Heart right ventricle (tissue), 16 donors: Measurements from ENCODE around the gene NUP93. TPM values are rescaled to one million over a fixed set of nuclear protein-coding genes. Genes with fewer than 3 reads are reported as not detected.
"Not testable (repeated sequence)": the region's sequence is repeated elsewhere in the genome, so short reads cannot be mapped to it uniquely, and the experiment has no call there.

Experiments
- ATAC-seq, 8 donors: fragments of 200-7000 bp; cut with Tn5 transposase; one replicate each; pipeline ENCODE4 v1.9.1; 2020; ENCODE audit warnings: mild to moderate bottlenecking in 8 of 8, moderate library complexity in 8 of 8, moderate number of reproducible peaks in 1 of 8
- DNase-seq, 2 donors: peaks; one replicate each; pipeline ENCODE4 v3.0.0-alpha.2; 2020
- H3K27ac ChIP-seq, 10 donors: fragments of 200-600 bp; sonication (generic) in 2 of 10; one replicate each; pipeline versions ENCODE4 v1.5.0 to v1.8.0; 2020 to 2022; ENCODE audit warnings: mild to moderate bottlenecking in 3 of 10
- H3K27me3 ChIP-seq, 7 donors: fragments of 200-600 bp; one replicate each; pipeline ENCODE4 v1.8.0; 2021 to 2022; ENCODE audit warnings: mild to moderate bottlenecking in 2 of 7
- H3K36me3 ChIP-seq, 9 donors: fragments of 200-600 bp; sonication (generic) in 1 of 9; one replicate each; pipeline versions ENCODE4 v1.5.0 to v1.8.0; 2020 to 2022; ENCODE audit warnings: mild to moderate bottlenecking in 2 of 9
- H3K4me1 ChIP-seq, 9 donors: fragments of 200-600 bp; sonication (generic) in 1 of 9; one replicate each; pipeline versions ENCODE4 v1.5.0 to v1.8.0; 2020 to 2022; ENCODE audit warnings: mild to moderate bottlenecking in 4 of 9
- H3K4me3 ChIP-seq, 10 donors: fragments of 200-600 bp; sonication (generic) in 2 of 10; one replicate each; pipeline versions ENCODE4 v1.5.0 to v1.8.0; 2020 to 2022; ENCODE audit warnings: mild to moderate bottlenecking in 7 of 10, moderate library complexity in 2 of 10
- H3K9me3 ChIP-seq, 11 donors: fragments of 200-600 bp in 10 of 11; sonication (generic) in 2 of 11; one replicate each; pipeline versions ENCODE4 v1.5.0 to v1.8.0; 2013 to 2022; ENCODE audit warnings: mild to moderate bottlenecking in 2 of 11, control low read depth in 1 of 11, moderate library complexity in 1 of 11
- WGBS, 2 donors: extraction: QIAGEN DNeasy Blood & Tissue Kit; methylation state at CpG; one replicate each; pipeline ENCODE4 v1.1.7; 2013; ENCODE audit warnings: inconsistent platforms in 1 of 2; 5-methylcytosine and 5-hydroxymethylcytosine counted together
- intact Hi-C, 10 donors: fragments of 100-400 bp; cut with DNase I; formaldehyde crosslinking; loops; one replicate each; pipeline versions ENCODE4 v1.11.1 to v1.14.2; 2022
- polyA plus RNA-seq, 2 donors: library from polyadenylated mRNA; stranded (reverse); fragments of 200-250 nt; gene quantifications; one replicate each; pipeline ENCODE4 v1.2.3, GENCODE V29; 2013
- total RNA-seq, 10 donors: library from RNA; stranded (reverse); fragmentation: NEBNext Ultra II Directional in 3 of 10; extraction: Animal tissue kit (Norgen Biotek cat#: 25700) in 3 of 10; gene quantifications; one replicate each; pipeline versions ENCODE4 v1.2.1 to v1.2.4, GENCODE V29; 2021 to 2023
- TF ChIP-seq, protein P1 (sequence below), 9 donors: fragments of 200-600 bp; sonication (generic) in 2 of 9; IDR thresholded peaks; one replicate each; pipeline versions ENCODE4 v1.5.0 to v1.8.0; 2021 to 2022; ENCODE audit warnings: antibody characterized with exemption in 9 of 9, mild to moderate bottlenecking in 5 of 9, moderate library complexity in 1 of 9
- donor health status: Arrhythmogenic right ventricular cardiomyopathy.
- donor health status: ischemic (EF 13 %, LVEDD 7.1; RV severe dilation, severe dysfunction).
- donor health status: healthy with polysubstance abuse.
- donor health status: DM: no; HTN: yes; CAD: no.
- donor health status: DM: no; HTN: no; CAD: no.
- donor health status: ischemic (EF 25% LVEDD 6.9; RV normal size, moderate dysfunction).
- donor health status: ischemic (EF 25% LVEDD 5.7; RV mildly dilated, moderate dysfunction).
- donor health status: healthy.
- donor health status: DM: yes; HTN: yes; CAD: no.
- donor health status: Ischemic cardiomyopathy.
- donor health status: ischemic (EF 35%, LVEDD 5.7; RV mildly dilated, moderate dysfunction).
- donor health status: nonischemic (EF 11% LVEDD 7.7; RV severe dilation, severe dysfunction).
- donor health status: DM: yes; HTN: yes; CAD: no.
- donor health status: PGD.
- donor health status: ischemic (EF 29% LVEDD 5.4; RV normal size, mild dysfunction).
- donor health status: nonischemic (EF 23%, LVEDD 6.1; RV moderate dilation, normal function).

Gene NUP93
- total and polyA plus RNA-seq, 12 donors: 25.4 to 34.8 (median 27.6) TPM

DNA sequence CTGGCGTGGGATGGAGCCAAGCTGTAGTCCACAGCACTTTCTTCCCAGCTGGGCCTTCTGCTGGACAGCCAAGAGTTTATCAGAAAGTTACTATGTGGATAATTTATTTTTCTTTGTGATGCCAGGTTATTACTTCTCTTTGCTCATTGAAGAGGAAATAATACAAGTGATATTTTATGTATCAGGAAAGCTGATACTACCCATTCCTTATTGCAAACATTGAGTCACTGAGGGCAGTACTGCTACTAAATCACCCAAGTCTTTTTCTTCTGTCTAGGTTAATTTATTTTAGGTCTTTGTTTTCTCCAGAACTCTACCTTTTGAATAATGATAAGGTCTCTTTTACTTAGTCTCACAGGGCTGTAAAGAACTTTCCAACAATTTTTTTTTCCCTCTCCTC lies 8.3 kb downstream of the NUP93 start:
- Histone ChIP-seq H3K9me3 (no peaks in the 10 kb centered on the region), H3K36me3 (no peaks in the 10 kb centered on the region), H3K27ac (no peak overlapping the region), H3K4me1 (peaks cover 0 to 28% (median 1%) of the 10 kb centered on the region in 9 donors), H3K27me3 (no peaks in the 10 kb centered on the region), H3K4me3 (no peak overlapping the region)
- no peak for ATAC-seq
- no peak for DNase-seq
- TF ChIP-seq, protein P1, sequence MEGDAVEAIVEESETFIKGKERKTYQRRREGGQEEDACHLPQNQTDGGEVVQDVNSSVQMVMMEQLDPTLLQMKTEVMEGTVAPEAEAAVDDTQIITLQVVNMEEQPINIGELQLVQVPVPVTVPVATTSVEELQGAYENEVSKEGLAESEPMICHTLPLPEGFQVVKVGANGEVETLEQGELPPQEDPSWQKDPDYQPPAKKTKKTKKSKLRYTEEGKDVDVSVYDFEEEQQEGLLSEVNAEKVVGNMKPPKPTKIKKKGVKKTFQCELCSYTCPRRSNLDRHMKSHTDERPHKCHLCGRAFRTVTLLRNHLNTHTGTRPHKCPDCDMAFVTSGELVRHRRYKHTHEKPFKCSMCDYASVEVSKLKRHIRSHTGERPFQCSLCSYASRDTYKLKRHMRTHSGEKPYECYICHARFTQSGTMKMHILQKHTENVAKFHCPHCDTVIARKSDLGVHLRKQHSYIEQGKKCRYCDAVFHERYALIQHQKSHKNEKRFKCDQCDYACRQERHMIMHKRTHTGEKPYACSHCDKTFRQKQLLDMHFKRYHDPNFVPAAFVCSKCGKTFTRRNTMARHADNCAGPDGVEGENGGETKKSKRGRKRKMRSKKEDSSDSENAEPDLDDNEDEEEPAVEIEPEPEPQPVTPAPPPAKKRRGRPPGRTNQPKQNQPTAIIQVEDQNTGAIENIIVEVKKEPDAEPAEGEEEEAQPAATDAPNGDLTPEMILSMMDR (IDR thresholded peaks at IDR 0.05): no peak
- WGBS, 2 donors: 76 to 83% methylated on average over 1 of the region's 1 CpG
- intact Hi-C loops: no loop called here

GRCh38 chr16:56739378-56739777 lies 9.4 kb downstream of the NUP93 start:
- H3K27me3 ChIP-seq, ATAC-seq, intact Hi-C loops, H3K9me3 ChIP-seq, DNase-seq, H3K27ac ChIP-seq, H3K4me3 ChIP-seq, H3K36me3 ChIP-seq: not testable (repeated sequence)
- WGBS, 2 donors: 93 to 96% methylated on average over 9 to 11 of the region's 38 CpGs
- peaks cover 0 to 39% (median 13%) of the 10 kb centered on the region in 9 donors for H3K4me1 ChIP-seq

- WGBS, 2 donors: 42% methylated on average over 2 of the region's 2 CpGs
- DNase-seq (no peak), ATAC-seq (no peak)
- intact Hi-C loops: no loop called here
- H3K4me1 ChIP-seq: peaks cover 0 to 42% (median 32%) of the 10 kb centered on the region in 9 donors
- H3K27ac ChIP-seq: no peak overlapping the region
- no peak overlapping the region for H3K4me3 ChIP-seq
- H3K9me3 ChIP-seq: no peaks in the 10 kb centered on the region
- TF ChIP-seq, protein P1 (IDR thresholded peaks at IDR 0.05): no peak
- H3K36me3 ChIP-seq: no peaks in the 10 kb centered on the region
- no peaks in the 10 kb centered on the region for H3K27me3 ChIP-seq
These were observed 11.5 kb downstream of the NUP93 start for GRCh38 chr16:56741399-56741798.

DNA sequence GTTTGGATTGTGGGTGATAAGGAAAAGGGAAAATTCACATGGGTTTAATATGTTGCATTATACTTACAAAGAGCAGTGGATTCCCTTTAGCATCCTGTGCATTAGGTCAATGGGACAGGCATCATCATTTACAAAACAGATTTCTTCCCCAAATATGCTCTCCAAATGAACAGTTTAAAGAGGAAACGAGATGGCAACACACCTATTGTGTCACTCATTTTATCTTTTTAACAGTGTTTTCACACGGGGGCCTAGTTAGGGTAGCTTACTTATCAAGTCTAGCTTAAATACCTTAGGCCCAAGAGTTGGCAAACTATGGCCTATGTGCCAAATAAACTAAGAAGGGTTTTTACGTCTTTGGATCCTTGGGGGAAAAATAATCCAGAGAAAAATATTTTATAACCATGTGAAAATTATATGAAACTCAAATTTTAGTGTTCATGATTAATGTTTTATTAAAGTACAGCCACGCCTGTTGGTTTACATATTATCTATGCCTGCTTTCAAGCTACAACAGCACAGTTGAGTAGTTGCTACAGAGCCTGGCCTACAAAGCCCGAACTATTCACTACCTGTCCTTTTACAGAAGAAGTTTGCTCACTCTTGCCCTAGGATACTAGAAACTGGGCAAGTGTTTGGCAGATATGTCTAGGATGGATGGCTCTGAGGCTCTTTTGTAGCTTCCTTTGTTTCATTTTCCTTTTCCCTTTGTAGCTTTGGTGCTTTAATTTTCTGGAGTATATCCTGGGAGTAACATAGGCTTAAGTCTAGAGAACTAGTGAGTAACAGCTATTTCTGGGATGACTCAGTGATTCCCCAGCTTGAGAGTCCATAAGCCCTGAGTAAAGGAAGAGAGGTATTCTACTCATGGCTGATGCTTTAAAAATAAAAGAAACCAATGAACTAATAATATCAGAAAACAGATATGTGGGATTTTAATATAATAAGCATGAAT lies 12.4 kb downstream of the NUP93 start:
- no peaks in the 10 kb centered on the region for H3K9me3 ChIP-seq
- H3K27me3 ChIP-seq: no peaks in the 10 kb centered on the region
- TF ChIP-seq, protein P1 (IDR thresholded peaks at IDR 0.05): no peak
- ATAC-seq: no peak
- no peak for DNase-seq
- no peaks in the 10 kb centered on the region for H3K36me3 ChIP-seq
- peaks cover 0 to 51% (median 39%) of the 10 kb centered on the region in 9 donors for H3K4me1 ChIP-seq
- H3K27ac ChIP-seq: peak overlapping the region in 1 of 10 donors; percentile 77
- no peak overlapping the region for H3K4me3 ChIP-seq
- intact Hi-C loops: no loop called here
- 71% methylated on average over 5 of the region's 5 CpGs for WGBS, 2 donors

GRCh38 chr16:56743840-56744239 lies 13.9 kb downstream of the NUP93 start:
- peaks cover 0 to 60% (median 44%) of the 10 kb centered on the region in 9 donors for H3K4me1 ChIP-seq
- H3K27ac ChIP-seq: peak overlapping the region in 7 of 10 donors; percentile 1 to 61 (median 40)
- peak in 1 of 2 donors; percentile 43 for DNase-seq
- peak; percentile 55 to 96 (median 89) for ATAC-seq
- TF ChIP-seq, protein P1 (IDR thresholded peaks at IDR 0.05): peak in 2 of 9 donors; percentile 13 to 14
- H3K9me3 ChIP-seq: no peaks in the 10 kb centered on the region
- no peak overlapping the region for H3K4me3 ChIP-seq
- 19 to 21% methylated on average over 4 of the region's 4 CpGs for WGBS, 2 donors
- H3K36me3 ChIP-seq: peaks cover 0 to 7% (median 0%) of the 10 kb centered on the region in 9 donors
- intact Hi-C loops: no loop called here
- no peaks in the 10 kb centered on the region for H3K27me3 ChIP-seq
